Measurements from ENCODE around the gene TTN.

Gene TTN

GRCh38 chr2:178807227-178808008, at the start of gene TTN:
Gene TTN (minus strand): TSS chr2:178807423. CDS start chr2:178804642, 2,781 bp downstream.
- TF ChIP-seq CTCF (IDR thresholded peaks at IDR 0.05; ENCODE audit: low read length): no peak
- TF ChIP-seq EZH2 (optimal IDR thresholded peaks at IDR 0.05; ENCODE audit: low read depth, low read length): no peak
- TF ChIP-seq EZH2phosphoT487 (IDR thresholded peaks at IDR 0.05; ENCODE audit: low read length): no peak

GRCh38 chr2:178855151-178855550, 47.9 kb upstream of the TTN start:
- Histone ChIP-seq H3K27me3 (replicated peaks; ENCODE audit: insufficient read depth, low read length) (no peaks in the 10 kb centered on the region), H4K20me1 (ENCODE audit: insufficient read depth, low read length) (no peaks in the 10 kb centered on the region), H3K4me3 (ENCODE audit: low read length) (no peak overlapping the region), H3F3A (ENCODE audit: insufficient read depth, low read length) (no peaks in the 10 kb centered on the region), H3K9ac (ENCODE audit: low read length) (no peak overlapping the region), H3K9me2 (replicated peaks; ENCODE audit: insufficient read depth, low read length) (no peaks in the 10 kb centered on the region), H3K4me1 (ENCODE audit: low read length) (no peaks in the 10 kb centered on the region), H3K79me2 (ENCODE audit: low read length) (no peaks in the 10 kb centered on the region), H2AFZ (ENCODE audit: low read length) (no peak overlapping the region), H3K36me3 (replicated peaks; ENCODE audit: insufficient read depth, low read length) (no peaks in the 10 kb centered on the region), H3K27ac (ENCODE audit: low read length) (no peak overlapping the region), H3K9me3 (replicated peaks; ENCODE audit: insufficient read depth, low read length) (no peaks in the 10 kb centered on the region), H3K4me2 (ENCODE audit: low read depth, low read length) (no peak overlapping the region)
- DNase-seq: no peak
- TF ChIP-seq EZH2 (optimal IDR thresholded peaks at IDR 0.05; ENCODE audit: low read depth, low read length): no peak
- TF ChIP-seq CTCF (IDR thresholded peaks at IDR 0.05; ENCODE audit: low read length): no peak
- TF ChIP-seq EZH2phosphoT487 (IDR thresholded peaks at IDR 0.05; ENCODE audit: low read length): no peak

More at GRCh38 chr2:178807227-178808008, at the start of gene TTN:
- Histone ChIP-seq H3K9me2 (replicated peaks; ENCODE audit: insufficient read depth, low read length) (no peaks in the 10 kb centered on the region), H3K4me3 (ENCODE audit: low read length) (no peak within 1 kb of the TSS), H3K27me3 (replicated peaks; ENCODE audit: insufficient read depth, low read length) (no peaks in the 10 kb centered on the region), H3K27ac (ENCODE audit: low read length) (no peak within 1 kb of the TSS), H3F3A (ENCODE audit: insufficient read depth, low read length) (no peaks in the 10 kb centered on the region), H3K4me2 (ENCODE audit: low read depth, low read length) (no peak within 1 kb of the TSS), H3K9ac (ENCODE audit: low read length) (no peak within 1 kb of the TSS), H3K9me3 (replicated peaks; ENCODE audit: insufficient read depth, low read length) (no peaks in the 10 kb centered on the region), H3K79me2 (ENCODE audit: low read length) (no peaks in the 10 kb centered on the region), H3K36me3 (replicated peaks; ENCODE audit: insufficient read depth, low read length) (no peaks in the 10 kb centered on the region), H3K4me1 (ENCODE audit: low read length) (peaks cover 13% of the 10 kb centered on the region; the same call in 1 of the 2 replicates), H4K20me1 (ENCODE audit: insufficient read depth, low read length) (no peaks in the 10 kb centered on the region), H2AFZ (ENCODE audit: low read length) (no peak within 1 kb of the TSS)
- DNase-seq: no peak

GRCh38 chr2:178848335-178848734, 41.1 kb upstream of the TTN start:
- no peaks in the 10 kb centered on the region for H4K20me1 ChIP-seq (ENCODE audit: insufficient read depth, low read length)
- H3F3A ChIP-seq (ENCODE audit: insufficient read depth, low read length): no peaks in the 10 kb centered on the region
- H3K4me1 ChIP-seq (ENCODE audit: low read length): no peaks in the 10 kb centered on the region
- H3K9me3 ChIP-seq (replicated peaks; ENCODE audit: insufficient read depth, low read length): no peaks in the 10 kb centered on the region
- H3K79me2 ChIP-seq (ENCODE audit: low read length): no peaks in the 10 kb centered on the region
- no peak overlapping the region for H3K4me3 ChIP-seq (ENCODE audit: low read length)
- H3K27ac ChIP-seq (ENCODE audit: low read length): no peak overlapping the region
- no peak overlapping the region for H3K9ac ChIP-seq (ENCODE audit: low read length)
- no peak for DNase-seq
- no peaks in the 10 kb centered on the region for H3K9me2 ChIP-seq (replicated peaks; ENCODE audit: insufficient read depth, low read length)
- H3K27me3 ChIP-seq (replicated peaks; ENCODE audit: insufficient read depth, low read length): no peaks in the 10 kb centered on the region
- no peak overlapping the region for H2AFZ ChIP-seq (ENCODE audit: low read length)
- TF ChIP-seq CTCF (IDR thresholded peaks at IDR 0.05; ENCODE audit: low read length) (no peak), EZH2phosphoT487 (IDR thresholded peaks at IDR 0.05; ENCODE audit: low read length) (no peak), EZH2 (optimal IDR thresholded peaks at IDR 0.05; ENCODE audit: low read depth, low read length) (no peak)
- H3K36me3 ChIP-seq (replicated peaks; ENCODE audit: insufficient read depth, low read length): no peaks in the 10 kb centered on the region
- H3K4me2 ChIP-seq (ENCODE audit: low read depth, low read length): no peak overlapping the region
